Measurements from ENCODE around the gene FKBP8. TPM values are rescaled to one million over a fixed set of nuclear protein-coding genes. Genes with fewer than 3 reads are reported as not detected.

Gene FKBP8
- total RNA-seq, 1 donor from 2014 or later: 376 TPM

GRCh38 chr19:18500376-18500775, 43.0 kb downstream of the FKBP8 start:
- H3K9me3 ChIP-seq: no peaks in the 10 kb centered on the region
- no peak for DNase-seq (ENCODE audit: extremely low spot score in 2 of 2)
- no peaks in the 10 kb centered on the region for H3K36me3 ChIP-seq
- no peak overlapping the region for H3K4me3 ChIP-seq
- intact Hi-C loops (cut with DNase I): no loop called here
- no peaks in the 10 kb centered on the region for H3K27me3 ChIP-seq
- peaks cover 100% of the 10 kb centered on the region for H3K4me1 ChIP-seq
- TF ChIP-seq POLR2A (IDR thresholded peaks at IDR 0.05): no peak
- no peak for TF ChIP-seq POLR2AphosphoS5 (IDR thresholded peaks at IDR 0.05; ENCODE audit: insufficient read depth in 1 of 2, low read depth in 1 of 2)
- TF ChIP-seq CTCF (IDR thresholded peaks at IDR 0.05): no peak
- no peak overlapping the region for H3K27ac ChIP-seq

- peaks cover 100% of the 10 kb centered on the region for H3K4me1 ChIP-seq
- no peaks in the 10 kb centered on the region for H3K27me3 ChIP-seq
- H3K9me3 ChIP-seq: no peaks in the 10 kb centered on the region
- H3K27ac ChIP-seq: peak overlapping the region; percentile 9
- intact Hi-C loops (cut with DNase I): no loop called here
- DNase-seq (ENCODE audit: extremely low spot score in 2 of 2): no peak
- H3K36me3 ChIP-seq: no peaks in the 10 kb centered on the region
- no peak overlapping the region for H3K4me3 ChIP-seq
- no peak for TF ChIP-seq POLR2A (IDR thresholded peaks at IDR 0.05)
- TF ChIP-seq POLR2AphosphoS5 (IDR thresholded peaks at IDR 0.05; ENCODE audit: insufficient read depth in 1 of 2, low read depth in 1 of 2): no peak
- TF ChIP-seq CTCF (IDR thresholded peaks at IDR 0.05): no peak
Measured at GRCh38 chr19:18499055-18499775, 44.2 kb downstream of the FKBP8 start.

GRCh38 chr19:18496980-18497256, 46.5 kb downstream of the FKBP8 start:
- H3K9me3 ChIP-seq: no peaks in the 10 kb centered on the region
- TF ChIP-seq POLR2A (IDR thresholded peaks at IDR 0.05) (no peak), CTCF (IDR thresholded peaks at IDR 0.05) (no peak), POLR2AphosphoS5 (IDR thresholded peaks at IDR 0.05; ENCODE audit: insufficient read depth in 1 of 2, low read depth in 1 of 2) (no peak)
- no peak overlapping the region for H3K4me3 ChIP-seq
- no peak for DNase-seq (ENCODE audit: extremely low spot score in 2 of 2)
- H3K27me3 ChIP-seq: no peaks in the 10 kb centered on the region
- intact Hi-C loops (cut with DNase I): no loop called here
- H3K4me1 ChIP-seq: peaks cover 93% of the 10 kb centered on the region
- H3K36me3 ChIP-seq: no peaks in the 10 kb centered on the region
- no peak overlapping the region for H3K27ac ChIP-seq

- H3K27ac ChIP-seq: no peak overlapping the region
Measured at GRCh38 chr19:18496167-18496979, 47.0 kb downstream of the FKBP8 start.

More at GRCh38 chr19:18496167-18496979, 47.0 kb downstream of the FKBP8 start:
- H3K9me3 ChIP-seq: no peaks in the 10 kb centered on the region
- peaks cover 88% of the 10 kb centered on the region for H3K4me1 ChIP-seq
- no peak overlapping the region for H3K4me3 ChIP-seq
- no peaks in the 10 kb centered on the region for H3K27me3 ChIP-seq
- no peak for DNase-seq (ENCODE audit: extremely low spot score in 2 of 2)
- no peak for TF ChIP-seq CTCF (IDR thresholded peaks at IDR 0.05)
- TF ChIP-seq POLR2AphosphoS5 (IDR thresholded peaks at IDR 0.05; ENCODE audit: insufficient read depth in 1 of 2, low read depth in 1 of 2): peak in 1 of 2 donors; percentile 28
- no peak for TF ChIP-seq POLR2A (IDR thresholded peaks at IDR 0.05)
- H3K36me3 ChIP-seq: no peaks in the 10 kb centered on the region
- intact Hi-C loops (cut with DNase I): no loop called here

All from vagina (tissue), 2 donors.